Effector CD8-positive, alpha-beta T cell (primary cell): Measurements from ENCODE around the gene CDYL.

Source experiments
- DNase-seq: peaks from one replicate; lab custom pipeline; 2025; lab: John Stamatoyannopoulos, UW

Gene CDYL

DNA sequence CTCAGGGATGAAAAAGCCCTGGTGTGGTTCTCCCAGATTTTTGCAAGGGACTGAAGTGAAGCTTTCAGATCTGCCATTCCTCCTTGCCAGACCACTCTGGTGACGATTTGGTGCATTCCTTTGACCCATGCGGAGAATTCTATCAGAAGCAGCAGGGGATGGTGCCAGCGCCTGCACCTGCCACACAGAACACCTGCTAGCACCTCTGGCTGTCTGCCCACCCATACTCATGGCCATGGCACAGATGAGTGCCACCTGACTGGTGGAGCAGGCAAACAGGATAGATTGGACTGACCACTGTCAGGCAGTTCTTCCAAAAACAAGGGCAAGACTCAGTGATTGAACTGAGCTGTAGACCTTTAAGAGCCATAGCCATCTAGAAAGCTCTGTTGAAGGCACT, 107.1 kb downstream of the CDYL start:
- DNase-seq = no peak

DNA sequence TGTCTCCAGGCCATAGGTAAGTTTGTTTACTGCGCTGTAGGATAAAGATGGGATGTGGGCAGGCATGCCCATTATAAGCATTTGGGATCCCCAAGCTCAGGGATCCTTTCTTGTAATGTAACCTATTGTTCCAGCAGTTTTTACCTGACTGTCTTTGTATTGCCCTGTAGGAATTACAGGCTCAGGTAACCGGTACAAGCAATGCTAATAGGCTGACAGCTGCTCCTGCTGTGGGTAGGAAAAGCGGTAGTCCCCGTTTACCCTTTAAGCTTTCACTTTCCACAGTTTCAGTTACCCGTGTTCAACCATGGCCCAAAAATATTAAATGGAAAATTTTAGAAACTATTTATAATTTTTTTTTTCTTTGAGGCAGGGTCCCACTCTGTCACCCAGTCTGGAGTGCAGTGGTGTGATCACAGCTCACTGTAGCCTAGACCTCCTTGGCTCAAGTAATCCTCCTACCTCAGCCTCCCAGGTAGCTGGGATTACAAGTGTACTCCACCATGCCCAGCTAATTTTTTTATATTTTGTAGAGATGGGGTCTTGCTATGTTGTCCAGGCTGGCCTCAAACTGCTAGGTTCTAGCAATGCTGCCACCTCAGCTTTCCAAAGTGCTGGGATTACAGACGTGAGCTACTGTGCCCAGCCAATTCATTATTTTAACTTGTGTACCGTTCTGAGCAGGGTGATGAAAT, 108.6 kb downstream of the CDYL start:
- DNase-seq = no peak

DNA sequence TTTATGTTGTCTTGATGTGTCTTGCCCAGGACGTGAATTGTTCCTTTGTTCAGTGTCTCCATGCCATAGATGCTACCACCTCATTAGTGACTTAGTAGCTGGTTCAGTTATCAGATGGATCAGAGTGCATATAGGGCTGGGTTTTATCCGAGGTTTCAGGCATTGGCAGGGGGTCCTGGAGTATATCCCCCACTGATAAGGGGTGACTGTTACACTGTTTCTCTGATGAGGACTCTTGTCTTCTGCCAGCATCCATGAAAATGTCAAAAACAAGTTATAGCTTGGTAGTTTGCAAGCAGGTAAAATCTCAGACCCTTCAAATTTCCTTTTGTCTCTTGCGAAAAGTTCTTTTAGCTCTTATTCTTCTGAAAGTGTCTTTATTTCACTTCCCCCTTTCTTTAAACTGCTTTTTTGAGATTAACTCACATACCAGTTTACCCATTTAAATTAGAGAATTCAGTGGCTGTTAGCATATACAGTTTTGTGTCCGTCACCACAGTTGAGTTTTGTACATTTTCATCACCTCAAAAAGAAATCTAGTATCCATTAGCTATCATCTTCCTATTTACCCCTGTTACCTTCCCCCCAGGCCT, 109.2 kb downstream of the CDYL start:
- DNase-seq = no peak

GRCh38 chr6:4888841-4889240, 112.6 kb downstream of the CDYL start:
- DNase-seq = no peak

GRCh38 chr6:4889701-4890100, 113.5 kb downstream of the CDYL start:
- DNase-seq = no peak

- no peak for DNase-seq
Measured at GRCh38 chr6:4890191-4890590, 114.0 kb downstream of the CDYL start.

GRCh38 chr6:4890627-4891026, 114.4 kb downstream of the CDYL start:
- no peak for DNase-seq

DNA sequence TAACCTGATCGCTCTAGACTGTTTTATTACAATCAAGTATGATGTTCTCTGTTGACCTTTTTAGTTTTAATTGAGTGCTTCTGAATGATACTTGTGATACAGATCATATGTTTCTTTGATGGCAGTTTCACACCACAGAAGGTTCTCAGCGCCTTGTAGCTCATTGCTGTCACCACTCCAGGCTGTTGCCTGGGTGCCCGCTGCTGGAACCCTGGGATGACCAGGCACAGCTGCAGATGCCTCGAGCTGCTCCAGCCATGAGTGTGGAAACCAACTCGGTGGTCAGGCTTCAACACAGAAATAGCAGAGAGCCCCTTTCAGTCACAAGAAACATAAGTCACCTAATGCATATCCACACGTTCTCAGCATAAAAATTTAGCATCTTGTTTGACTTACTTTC, 114.9 kb downstream of the CDYL start:
- DNase-seq = no peak

GRCh38 chr6:4892785-4893485, 116.7 kb downstream of the CDYL start:
- DNase-seq = no peak

- DNase-seq = no peak
Measured at GRCh38 chr6:4894049-4894448, 117.8 kb downstream of the CDYL start.

- DNase-seq = no peak
Measured at GRCh38 chr6:4895971-4896370, 119.8 kb downstream of the CDYL start.

- no peak for DNase-seq
Measured at GRCh38 chr6:4896401-4896800, 120.2 kb downstream of the CDYL start.

DNA sequence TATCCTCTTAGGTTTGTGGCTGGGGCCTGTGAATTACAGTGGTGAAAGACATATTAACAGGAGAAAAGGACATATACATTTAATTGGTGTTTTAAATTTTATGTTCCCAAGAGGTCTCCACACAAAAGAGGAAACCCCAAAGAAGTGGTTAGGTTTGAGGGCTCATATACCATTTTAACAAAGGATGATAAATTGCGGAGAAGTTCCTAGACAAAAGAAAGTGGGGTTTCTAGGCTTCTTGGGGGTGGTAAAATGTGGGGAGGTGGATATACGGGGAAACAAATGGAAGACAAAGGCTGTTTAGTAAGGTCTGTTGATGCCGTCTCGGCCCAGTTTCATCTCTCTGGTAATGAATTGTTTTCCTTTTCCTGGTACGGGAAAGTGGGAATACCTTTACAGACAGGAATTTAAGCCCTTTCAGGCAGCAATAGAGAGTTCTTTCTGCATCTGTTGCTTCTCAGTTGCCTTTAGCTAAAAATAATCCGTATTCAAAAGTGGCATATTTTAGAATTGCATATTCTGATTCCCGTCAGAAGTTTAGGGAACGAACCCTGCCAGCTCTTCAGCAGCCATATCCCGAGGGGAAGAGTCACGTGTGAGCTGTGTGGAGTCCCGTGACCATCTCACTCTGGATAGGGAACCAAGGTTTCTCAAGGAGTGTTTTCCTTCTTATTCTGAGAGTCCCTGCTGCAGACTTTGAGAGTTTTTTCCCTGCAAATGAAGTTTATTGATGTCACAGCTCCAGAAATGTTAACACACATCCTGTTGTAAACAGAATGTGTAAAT, 123.2 kb downstream of the CDYL start:
- DNase-seq = no peak

GRCh38 chr6:4901386-4902061, 125.3 kb downstream of the CDYL start:
- no peak for DNase-seq

DNA sequence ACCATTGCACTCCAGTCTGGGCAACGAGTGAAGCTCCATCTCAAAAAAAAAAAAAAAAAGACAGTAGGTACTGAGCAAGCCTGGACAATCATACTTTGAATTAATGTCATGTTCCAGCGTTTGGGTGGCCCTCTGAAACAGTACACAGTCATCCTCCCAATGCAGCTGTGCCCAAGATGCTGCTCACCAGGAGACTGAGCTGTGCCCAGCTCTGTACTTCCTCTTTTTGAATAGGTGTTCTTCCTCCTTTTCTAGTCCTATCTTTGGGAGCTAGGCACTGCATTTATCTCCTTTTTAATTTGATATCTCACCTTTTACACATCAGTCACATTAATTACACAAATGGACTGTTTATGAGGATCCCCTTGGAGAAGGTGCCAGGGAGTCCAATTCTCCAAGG, 126.2 kb downstream of the CDYL start:
- DNase-seq = no peak

DNA sequence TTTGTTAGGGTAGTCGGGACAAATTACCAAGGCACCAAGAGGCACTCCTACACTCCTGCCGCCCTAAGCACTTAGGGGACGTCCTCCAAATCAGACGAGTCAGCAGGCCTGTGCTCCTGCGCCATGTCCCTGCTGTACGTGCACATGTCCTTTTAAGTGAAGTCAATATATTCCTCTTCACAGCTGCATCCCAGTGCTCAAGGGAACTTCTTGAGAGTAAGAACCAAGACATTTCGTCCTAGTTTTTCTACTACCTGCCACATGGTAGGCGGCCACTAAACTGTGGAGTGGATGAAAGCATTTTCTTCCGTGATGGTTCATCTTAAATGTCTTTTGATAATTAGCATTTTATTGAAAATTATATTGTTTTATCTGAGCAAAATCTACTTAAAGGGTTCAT, 126.9 kb downstream of the CDYL start:
- no peak for DNase-seq

DNA sequence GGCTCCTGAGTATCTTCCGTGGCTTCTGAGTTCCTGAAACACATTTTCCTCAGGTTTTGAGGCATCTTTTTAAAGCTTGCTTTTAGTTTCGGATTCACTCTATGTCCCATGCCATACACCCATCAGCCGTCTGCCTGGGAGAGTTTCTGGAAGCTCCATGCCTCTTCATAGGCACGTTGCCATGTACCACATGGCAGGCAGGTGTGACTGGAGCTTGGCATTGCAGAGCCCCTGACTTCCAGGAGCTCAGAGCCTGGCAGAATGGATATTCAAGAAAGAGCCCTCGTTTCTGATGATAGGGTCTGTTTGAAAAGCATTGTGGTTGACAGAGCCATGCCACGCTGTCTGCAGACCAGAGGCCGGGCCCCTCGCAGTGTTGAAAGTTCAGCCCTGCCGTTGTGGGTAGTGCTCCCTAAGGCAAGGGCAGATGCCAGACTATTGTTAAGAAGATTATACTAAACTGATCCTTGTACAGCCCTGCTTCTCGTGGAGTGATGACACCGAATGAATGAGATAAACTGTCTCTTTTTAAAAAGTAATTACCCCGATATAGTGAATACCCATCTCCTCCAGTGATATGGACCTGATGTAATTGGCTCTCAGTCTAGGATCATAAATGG, 127.7 kb downstream of the CDYL start:
- DNase-seq = no peak

DNA sequence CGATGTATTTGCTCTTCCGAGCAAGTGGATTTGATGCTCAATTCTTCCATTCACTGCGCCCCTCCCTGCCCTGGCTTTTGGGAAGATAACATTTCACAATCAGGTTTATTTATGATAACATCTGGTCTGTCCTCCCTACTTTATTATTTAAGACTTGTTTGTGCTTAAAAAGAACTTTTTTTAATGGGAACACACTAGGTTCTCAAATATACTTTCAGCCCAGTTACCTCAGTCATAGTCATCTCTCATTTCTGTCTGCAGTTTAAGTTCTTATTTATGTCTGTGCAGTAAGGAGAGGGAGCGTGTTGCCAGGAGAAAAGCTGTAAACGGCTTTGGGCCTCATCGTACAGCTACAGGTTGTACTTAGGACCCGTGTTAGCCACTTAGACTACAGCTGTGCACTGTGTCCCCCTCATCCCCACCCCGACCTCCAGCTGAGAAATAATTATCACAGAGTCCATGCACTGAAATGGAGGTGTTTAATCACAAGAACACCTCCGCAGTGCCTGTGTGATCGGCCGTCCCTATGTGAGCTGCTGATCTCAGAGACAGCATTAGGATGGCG, 128.3 kb downstream of the CDYL start:
- no peak for DNase-seq

DNA sequence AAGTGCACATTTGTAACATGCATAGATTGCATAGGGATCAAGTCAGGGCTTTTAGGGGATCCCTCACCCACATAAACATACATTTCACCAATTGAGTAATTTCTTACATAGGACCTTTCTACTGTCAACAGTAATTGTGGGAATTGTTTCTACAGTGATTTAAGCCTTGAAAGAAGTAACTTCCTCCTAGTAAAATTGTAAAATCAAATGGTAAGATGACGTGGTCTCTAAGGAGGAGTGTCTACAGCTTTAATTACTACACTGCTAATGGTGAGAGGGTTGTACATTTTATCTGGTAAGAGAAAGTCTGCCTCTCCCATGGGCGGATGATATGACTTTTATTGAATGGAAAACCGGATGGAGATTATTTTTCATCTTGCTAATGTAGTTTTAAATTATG, 129.6 kb downstream of the CDYL start:
- DNase-seq = no peak

DNA sequence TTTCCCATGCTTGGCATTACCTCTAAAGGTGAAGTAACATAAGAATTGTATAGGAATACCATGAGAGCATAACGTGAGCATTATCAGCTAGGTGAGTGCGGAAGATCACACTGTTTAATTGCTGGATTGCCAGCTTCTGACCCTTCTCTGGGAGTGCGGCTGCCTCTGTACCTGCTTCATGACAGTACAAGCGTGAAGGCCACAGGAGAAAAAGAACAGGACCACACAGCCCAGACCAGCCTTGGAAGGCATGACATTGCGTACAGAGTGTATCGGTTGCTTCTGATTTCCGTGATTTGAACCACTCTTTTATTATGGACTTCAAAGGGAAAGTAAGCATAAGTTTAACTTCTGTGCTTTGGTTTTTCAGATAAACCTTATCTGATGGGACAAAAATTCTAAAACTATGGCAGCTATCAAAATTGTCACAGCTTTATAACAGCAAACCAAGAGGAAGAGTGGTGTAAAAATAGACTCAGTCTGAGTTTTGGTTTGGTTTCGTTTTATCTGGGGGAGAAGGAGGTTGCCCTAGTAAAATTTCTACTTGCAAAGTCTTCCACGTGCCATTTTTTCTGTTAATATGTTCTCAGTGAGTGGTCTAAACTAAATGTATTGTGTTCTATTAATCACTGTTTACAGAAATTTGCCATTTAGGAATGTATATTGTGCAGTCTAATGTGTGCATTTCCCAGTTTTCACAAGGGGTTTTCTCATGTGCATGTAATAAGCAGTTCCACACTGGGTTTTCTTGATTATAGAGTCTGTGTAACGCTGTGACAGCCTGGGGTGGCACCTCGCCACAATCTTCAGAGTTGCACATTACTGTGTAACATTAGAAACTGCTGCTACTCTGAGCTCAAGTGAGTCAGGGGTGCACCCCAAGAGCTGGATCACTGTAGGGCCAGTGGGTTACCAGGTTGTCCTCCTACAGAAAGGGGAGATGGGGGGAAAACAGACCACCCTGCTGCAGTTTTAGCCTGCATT, 130.4 kb downstream of the CDYL start:
- no peak for DNase-seq
